ENCODE measurements around the gene NOX4.

DNA sequence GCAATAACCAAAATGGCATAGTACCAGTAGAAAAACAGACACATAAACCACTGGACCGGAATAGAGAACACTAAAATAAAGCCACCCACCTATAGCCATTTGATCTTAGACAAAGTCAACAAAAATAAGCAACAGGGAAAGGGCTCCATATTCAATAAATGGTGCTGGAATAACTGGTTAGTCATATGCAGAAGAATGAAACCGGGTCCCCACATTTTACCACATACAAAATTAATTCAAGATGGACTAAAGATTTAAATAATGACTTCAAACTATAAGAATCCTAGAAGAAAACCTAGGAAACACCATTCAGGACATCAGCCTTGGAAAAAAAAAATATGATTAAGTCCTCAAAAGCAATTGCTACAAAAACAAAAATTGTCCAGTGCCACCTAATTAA, 30.1 kb upstream of the NOX4 start:
- no peak for TF ChIP-seq YY1 (IDR thresholded peaks at IDR 0.05; ENCODE audit: low read depth, low read length)
- no peak for TF ChIP-seq POLR2A (IDR thresholded peaks at IDR 0.05; ENCODE audit: low read depth, low read length)
- TF ChIP-seq GABPA (IDR thresholded peaks at IDR 0.05; ENCODE audit: low read depth), result no peak
- TF ChIP-seq, protein P1, sequence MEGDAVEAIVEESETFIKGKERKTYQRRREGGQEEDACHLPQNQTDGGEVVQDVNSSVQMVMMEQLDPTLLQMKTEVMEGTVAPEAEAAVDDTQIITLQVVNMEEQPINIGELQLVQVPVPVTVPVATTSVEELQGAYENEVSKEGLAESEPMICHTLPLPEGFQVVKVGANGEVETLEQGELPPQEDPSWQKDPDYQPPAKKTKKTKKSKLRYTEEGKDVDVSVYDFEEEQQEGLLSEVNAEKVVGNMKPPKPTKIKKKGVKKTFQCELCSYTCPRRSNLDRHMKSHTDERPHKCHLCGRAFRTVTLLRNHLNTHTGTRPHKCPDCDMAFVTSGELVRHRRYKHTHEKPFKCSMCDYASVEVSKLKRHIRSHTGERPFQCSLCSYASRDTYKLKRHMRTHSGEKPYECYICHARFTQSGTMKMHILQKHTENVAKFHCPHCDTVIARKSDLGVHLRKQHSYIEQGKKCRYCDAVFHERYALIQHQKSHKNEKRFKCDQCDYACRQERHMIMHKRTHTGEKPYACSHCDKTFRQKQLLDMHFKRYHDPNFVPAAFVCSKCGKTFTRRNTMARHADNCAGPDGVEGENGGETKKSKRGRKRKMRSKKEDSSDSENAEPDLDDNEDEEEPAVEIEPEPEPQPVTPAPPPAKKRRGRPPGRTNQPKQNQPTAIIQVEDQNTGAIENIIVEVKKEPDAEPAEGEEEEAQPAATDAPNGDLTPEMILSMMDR (IDR thresholded peaks at IDR 0.05 in 2 of 3, conservative IDR thresholded peaks at IDR 0.05 in 1 of 3; ENCODE audit: control insufficient read depth in 2 of 3, extremely low read depth in 1 of 3, insufficient read depth in 1 of 3, low read depth in 3 of 3, low read length in 3 of 3), result no peak

All from GM12878 (cell line).